GM18867 (cell line): ENCODE results near the gene BUD23.

Experiments
- ATAC-seq: cut with Tn5 transposase; IDR thresholded peaks from one replicate; pipeline ENCODE4 v1.9.1; 2021; ENCODE audit warnings: mild to moderate bottlenecking, moderate library complexity; ENCODE audit not compliant: unreplicated experiment

The BUD23 gene

GRCh38 chr7:73740212-73740611 lies 56.8 kb downstream of the BUD23 start:
- no peak for ATAC-seq

- no peak for ATAC-seq
Measured at GRCh38 chr7:73740771-73741170, 57.4 kb downstream of the BUD23 start.

GRCh38 chr7:73741600-73741999 lies 58.2 kb downstream of the BUD23 start:
- ATAC-seq = no peak

GRCh38 chr7:73742338-73742752 lies 58.9 kb downstream of the BUD23 start:
- no peak for ATAC-seq

- no peak for ATAC-seq
Measured at GRCh38 chr7:73742753-73743641, 59.6 kb downstream of the BUD23 start.

GRCh38 chr7:73746378-73746777 lies 63.0 kb downstream of the BUD23 start:
- no peak for ATAC-seq
